Thyroid gland (tissue), 4 donors: ENCODE results near the gene OASL. TPM values are rescaled to one million over a fixed set of nuclear protein-coding genes. Genes with fewer than 3 reads are reported as not detected.
"Not testable (repeated sequence)": the region's sequence is repeated elsewhere in the genome, so short reads cannot be mapped to it uniquely, and the experiment has no call there.

Experiments used
- DNase-seq, 2 donors: peaks; one replicate each; pipeline ENCODE4 v3.0.0-alpha.2; 2019
- H3K27ac ChIP-seq, 3 donors: fragments of 200-600 bp; sonication (generic); 1 replicate in 2 of 3; 2 replicates in 1 of 3; pipeline ENCODE4 v1.5.1; 2016 to 2019; ENCODE audit warnings: mild to moderate bottlenecking in 1 of 3, moderate library complexity in 1 of 3
- H3K27me3 ChIP-seq: fragments of 200-600 bp; sonication (generic); one replicate; pipeline ENCODE4 v1.5.1; 2019
- H3K36me3 ChIP-seq, 2 donors: fragments of 200-600 bp; sonication (generic); one replicate each; pipeline ENCODE4 v1.5.1; 2016 to 2019
- H3K4me1 ChIP-seq, 2 donors: fragments of 200-600 bp; sonication (generic); one replicate each; pipeline ENCODE4 v1.5.1; 2017 to 2019
- H3K4me3 ChIP-seq, 3 donors: fragments of 200-600 bp; sonication (generic); replicated peaks in 1 of 3; 1 replicate in 2 of 3; 2 replicates in 1 of 3; pipeline ENCODE4 v1.5.1; 2016; ENCODE audit warnings: mild to moderate bottlenecking in 1 of 3
- H3K9me3 ChIP-seq: fragments of 200-600 bp; sonication (generic); one replicate; pipeline ENCODE4 v1.5.1; 2017
- CTCF ChIP-seq, 6 experiments: fragments of 200-600 bp in 3 of 6; fragments of 450-650 bp in 3 of 6; sonication (generic) in 3 of 6; IDR thresholded peaks; one replicate each; pipeline ENCODE4 v1.5.1; 2016 to 2019; ENCODE audit warnings: antibody characterized with exemption in 6 of 6, mild to moderate bottlenecking in 2 of 6, inconsistent platforms in 1 of 6, moderate library complexity in 1 of 6
- POLR2A ChIP-seq, 2 donors: fragments of 450-650 bp; IDR thresholded peaks; one replicate each; pipeline ENCODE4 v1.6.1; 2017; ENCODE audit warnings: antibody characterized with exemption in 2 of 2, mild to moderate bottlenecking in 2 of 2, moderate library complexity in 1 of 2
- WGBS, 2 donors: methylation state at CpG; one replicate each; pipeline ENCODE4 v1.1.5; 2017; 5-methylcytosine and 5-hydroxymethylcytosine counted together
- intact Hi-C: fragments of 100-400 bp; cut with DNase I; formaldehyde crosslinking; loops from one replicate; pipeline ENCODE4 v1.15.1; 2023
- total RNA-seq, 4 donors: library from RNA; depleted of rRNA; stranded (reverse); fragments of >200 nt; gene quantifications; one replicate each; pipeline ENCODE4 v1.2.3, GENCODE V29; 2016

The OASL gene
- total RNA-seq, 4 donors from 2014 or later = 0.20 to 1.4 (median 0.49) TPM

- TF ChIP-seq CTCF (IDR thresholded peaks at IDR 0.05) (no peak), POLR2A (IDR thresholded peaks at IDR 0.05) (no peak)
- Histone ChIP-seq H3K4me1 (no peaks in the 10 kb centered on the region), H3K9me3 (no peaks in the 10 kb centered on the region), H3K27ac (no peak overlapping the region), H3K4me3 (no peak overlapping the region), H3K36me3 (no peaks in the 10 kb centered on the region), H3K27me3 (no peaks in the 10 kb centered on the region)
- 91 to 93% methylated on average over 3 of the region's 3 CpGs for WGBS, 2 donors
- intact Hi-C loops = no loop called here
- no peak for DNase-seq
Measured at GRCh38 chr12:121072147-121072546, 33.1 kb upstream of the OASL start.

GRCh38 chr12:121069206-121069605 lies 30.2 kb upstream of the OASL start:
- Histone ChIP-seq H3K4me1 (no peaks in the 10 kb centered on the region), H3K27me3 (no peaks in the 10 kb centered on the region), H3K9me3 (no peaks in the 10 kb centered on the region), H3K4me3 (no peak overlapping the region), H3K36me3 (no peaks in the 10 kb centered on the region), H3K27ac (no peak overlapping the region)
- intact Hi-C loops = no loop called here
- no peak for DNase-seq
- TF ChIP-seq CTCF (IDR thresholded peaks at IDR 0.05) = no peak
- WGBS, 2 donors = 94 to 95% methylated on average over 6 of the region's 6 CpGs

GRCh38 chr12:121065345-121065744 lies 26.3 kb upstream of the OASL start:
- intact Hi-C loops = no loop called here
- Histone ChIP-seq H3K9me3 (no peaks in the 10 kb centered on the region), H3K4me3 (no peak overlapping the region), H3K27me3 (no peaks in the 10 kb centered on the region), H3K4me1 (peaks cover 2 to 3% of the 10 kb centered on the region in 2 donors), H3K27ac (no peak overlapping the region), H3K36me3 (no peaks in the 10 kb centered on the region)
- no peak for DNase-seq
- WGBS, 2 donors = 59 to 65% methylated on average over 2 of the region's 2 CpGs
- TF ChIP-seq CTCF (IDR thresholded peaks at IDR 0.05) = no peak
- no peak for TF ChIP-seq POLR2A (IDR thresholded peaks at IDR 0.05)

GRCh38 chr12:121064586-121064985 lies 25.5 kb upstream of the OASL start:
- H3K36me3 ChIP-seq, H3K9me3 ChIP-seq, intact Hi-C loops, H3K4me3 ChIP-seq, H3K27me3 ChIP-seq, H3K4me1 ChIP-seq, H3K27ac ChIP-seq, DNase-seq: not testable (repeated sequence)
- WGBS, 2 donors = 93 to 95% methylated on average over 12 of the region's 12 CpGs

GRCh38 chr12:121064116-121064515 lies 25.1 kb upstream of the OASL start:
- H3K27me3 ChIP-seq = no peaks in the 10 kb centered on the region
- H3K9me3 ChIP-seq = no peaks in the 10 kb centered on the region
- DNase-seq = no peak
- WGBS, 2 donors = 87 to 95% methylated on average over 1 of the region's 1 CpG
- no peak for TF ChIP-seq CTCF (IDR thresholded peaks at IDR 0.05)
- no peak for TF ChIP-seq POLR2A (IDR thresholded peaks at IDR 0.05)
- intact Hi-C loops = no loop called here
- no peak overlapping the region for H3K27ac ChIP-seq
- no peak overlapping the region for H3K4me3 ChIP-seq
- no peaks in the 10 kb centered on the region for H3K36me3 ChIP-seq
- H3K4me1 ChIP-seq = peaks cover 8 to 11% of the 10 kb centered on the region in 2 donors
